ENCODE data around the gene CDA. TPM values are rescaled to one million over a fixed set of nuclear protein-coding genes. Genes with fewer than 3 reads are reported as not detected.

The CDA gene
- total RNA-seq, 4 donors from 2014 or later: 0.84 to 5.7 (median 3.8) TPM

DNA sequence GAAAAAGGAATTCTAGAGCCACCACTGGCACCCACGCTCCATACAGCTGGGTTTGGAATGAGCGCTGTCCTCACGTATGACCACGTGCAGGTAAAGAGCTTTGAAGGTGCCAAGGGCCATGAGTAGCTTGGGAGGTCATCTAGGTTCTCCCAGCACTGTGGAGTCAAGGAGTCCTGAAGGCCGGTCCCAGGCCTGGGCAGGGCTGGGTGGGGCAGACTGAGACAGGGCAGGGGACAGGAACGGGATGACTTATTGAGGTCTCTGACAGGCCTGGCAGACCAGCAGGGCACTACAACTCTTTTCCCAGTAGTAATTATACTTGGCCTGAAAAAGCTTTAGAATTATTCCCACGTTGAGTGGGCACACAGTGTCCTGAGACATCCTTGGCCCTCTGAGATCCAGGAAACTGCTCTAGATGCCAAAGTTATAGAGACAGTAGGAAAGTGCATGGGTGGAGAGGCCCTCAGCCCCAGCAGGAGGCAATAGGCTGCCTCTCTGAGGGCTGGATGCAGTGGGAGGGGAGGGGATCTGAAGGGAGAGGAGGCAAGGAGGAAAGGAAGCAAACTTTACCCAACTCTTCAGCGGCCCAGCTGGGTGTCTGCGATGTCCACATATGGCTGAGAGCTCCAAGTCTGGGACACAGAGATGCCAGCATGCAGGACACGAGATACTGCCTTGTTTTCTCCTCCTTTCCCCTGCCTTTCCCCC lies 1.8 kb upstream of the CDA start:
- Histone ChIP-seq H3K27me3 (peaks cover 0 to 44% of the 10 kb centered on the region in 2 donors), H3K4me1 (peaks cover 0 to 9% (median 0%) of the 10 kb centered on the region in 4 donors), H3K4me3 (no peak overlapping the region), H3K9me3 (peaks cover 0 to 5% (median 0%) of the 10 kb centered on the region in 4 donors), H3K36me3 (no peaks in the 10 kb centered on the region), H3K27ac (no peak overlapping the region)
- no peak for DNase-seq (ENCODE audit: low spot score in 2 of 2)
- TF ChIP-seq EP300 (IDR thresholded peaks at IDR 0.05): no peak
- TF ChIP-seq, protein P1, sequence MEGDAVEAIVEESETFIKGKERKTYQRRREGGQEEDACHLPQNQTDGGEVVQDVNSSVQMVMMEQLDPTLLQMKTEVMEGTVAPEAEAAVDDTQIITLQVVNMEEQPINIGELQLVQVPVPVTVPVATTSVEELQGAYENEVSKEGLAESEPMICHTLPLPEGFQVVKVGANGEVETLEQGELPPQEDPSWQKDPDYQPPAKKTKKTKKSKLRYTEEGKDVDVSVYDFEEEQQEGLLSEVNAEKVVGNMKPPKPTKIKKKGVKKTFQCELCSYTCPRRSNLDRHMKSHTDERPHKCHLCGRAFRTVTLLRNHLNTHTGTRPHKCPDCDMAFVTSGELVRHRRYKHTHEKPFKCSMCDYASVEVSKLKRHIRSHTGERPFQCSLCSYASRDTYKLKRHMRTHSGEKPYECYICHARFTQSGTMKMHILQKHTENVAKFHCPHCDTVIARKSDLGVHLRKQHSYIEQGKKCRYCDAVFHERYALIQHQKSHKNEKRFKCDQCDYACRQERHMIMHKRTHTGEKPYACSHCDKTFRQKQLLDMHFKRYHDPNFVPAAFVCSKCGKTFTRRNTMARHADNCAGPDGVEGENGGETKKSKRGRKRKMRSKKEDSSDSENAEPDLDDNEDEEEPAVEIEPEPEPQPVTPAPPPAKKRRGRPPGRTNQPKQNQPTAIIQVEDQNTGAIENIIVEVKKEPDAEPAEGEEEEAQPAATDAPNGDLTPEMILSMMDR (IDR thresholded peaks at IDR 0.05): no peak
- TF ChIP-seq POLR2A (IDR thresholded peaks at IDR 0.05): no peak
- 70 to 83% methylated on average over 7 to 10 of the region's 10 CpGs for WGBS, 2 donors

- peak in 1 of 2 donors; percentile 10 for DNase-seq (ENCODE audit: low spot score in 2 of 2)
- H3K4me1 ChIP-seq: peaks cover 0 to 9% (median 0%) of the 10 kb centered on the region in 4 donors
- 44 to 54% methylated on average over 2 of the region's 2 CpGs for WGBS, 2 donors
- no peaks in the 10 kb centered on the region for H3K36me3 ChIP-seq
- peaks cover 0 to 4% (median 0%) of the 10 kb centered on the region in 4 donors for H3K9me3 ChIP-seq
- peaks cover 0 to 46% of the 10 kb centered on the region in 2 donors for H3K27me3 ChIP-seq
- no peak overlapping the region for H3K4me3 ChIP-seq
- no peak overlapping the region for H3K27ac ChIP-seq
- peak in 1 of 2 donors; percentile 15 for TF ChIP-seq EP300 (IDR thresholded peaks at IDR 0.05)
- no peak for TF ChIP-seq POLR2A (IDR thresholded peaks at IDR 0.05)
- TF ChIP-seq, protein P1 (IDR thresholded peaks at IDR 0.05): no peak
Measured at GRCh38 chr1:20587661-20588053, 1.2 kb upstream of the CDA start.

- no peak for DNase-seq (ENCODE audit: low spot score in 2 of 2)
- Histone ChIP-seq H3K4me1 (peaks cover 0 to 9% (median 0%) of the 10 kb centered on the region in 4 donors), H3K27ac (peak overlapping the region in 2 of 4 donors; percentile 62 to 66), H3K4me3 (peak overlapping the region in 2 of 4 donors; percentile 14 to 34), H3K9me3 (peaks cover 0 to 4% (median 0%) of the 10 kb centered on the region in 4 donors), H3K36me3 (no peaks in the 10 kb centered on the region), H3K27me3 (peaks cover 0 to 56% of the 10 kb centered on the region in 2 donors)
- 26 to 32% methylated on average over 23 to 24 of the region's 24 CpGs for WGBS, 2 donors
- TF ChIP-seq, protein P1 (IDR thresholded peaks at IDR 0.05): no peak
- TF ChIP-seq POLR2A (IDR thresholded peaks at IDR 0.05): no peak
- no peak for TF ChIP-seq EP300 (IDR thresholded peaks at IDR 0.05)
Measured at GRCh38 chr1:20589331-20590278, 708 bp downstream of the CDA start.

- peaks cover 0 to 56% of the 10 kb centered on the region in 2 donors for H3K27me3 ChIP-seq
- peak overlapping the region in 1 of 4 donors; percentile 34 for H3K4me3 ChIP-seq
- peaks cover 0 to 4% (median 0%) of the 10 kb centered on the region in 4 donors for H3K9me3 ChIP-seq
- 41 to 46% methylated on average over 7 of the region's 7 CpGs for WGBS, 2 donors
- no peak for TF ChIP-seq POLR2A (IDR thresholded peaks at IDR 0.05)
- TF ChIP-seq EP300 (IDR thresholded peaks at IDR 0.05): no peak
- TF ChIP-seq, protein P1 (IDR thresholded peaks at IDR 0.05): no peak
- peaks cover 0 to 9% (median 0%) of the 10 kb centered on the region in 4 donors for H3K4me1 ChIP-seq
- peak in 1 of 2 donors; percentile 19 for DNase-seq (ENCODE audit: low spot score in 2 of 2)
- peak overlapping the region in 2 of 4 donors; percentile 37 to 66 for H3K27ac ChIP-seq
- no peaks in the 10 kb centered on the region for H3K36me3 ChIP-seq
Measured at GRCh38 chr1:20590306-20590777, 1.4 kb downstream of the CDA start.
